A172 (cell line): Measurements from ENCODE around the gene RBMS3. TPM values are rescaled to one million over a fixed set of nuclear protein-coding genes. Genes with fewer than 3 reads are reported as not detected.
A peak's percentile ranks its signal among the peaks of the same experiment; 100 is the strongest.

Experiments used
- DNase-seq: peaks from one replicate; pipeline ENCODE4 v3.0.0-alpha.2; 2015; ENCODE audit warnings: low spot score
- total RNA-seq: library from RNA; depleted of rRNA; stranded (reverse); fragments of >200 nt; shearing (Covaris generic); gene quantifications from 2 replicates; pipeline ENCODE4 v1.2.3, GENCODE V29; 2014; rRNA removed

Gene RBMS3
- total RNA-seq: 12.3 and 14.9 TPM in 2 replicates

DNA sequence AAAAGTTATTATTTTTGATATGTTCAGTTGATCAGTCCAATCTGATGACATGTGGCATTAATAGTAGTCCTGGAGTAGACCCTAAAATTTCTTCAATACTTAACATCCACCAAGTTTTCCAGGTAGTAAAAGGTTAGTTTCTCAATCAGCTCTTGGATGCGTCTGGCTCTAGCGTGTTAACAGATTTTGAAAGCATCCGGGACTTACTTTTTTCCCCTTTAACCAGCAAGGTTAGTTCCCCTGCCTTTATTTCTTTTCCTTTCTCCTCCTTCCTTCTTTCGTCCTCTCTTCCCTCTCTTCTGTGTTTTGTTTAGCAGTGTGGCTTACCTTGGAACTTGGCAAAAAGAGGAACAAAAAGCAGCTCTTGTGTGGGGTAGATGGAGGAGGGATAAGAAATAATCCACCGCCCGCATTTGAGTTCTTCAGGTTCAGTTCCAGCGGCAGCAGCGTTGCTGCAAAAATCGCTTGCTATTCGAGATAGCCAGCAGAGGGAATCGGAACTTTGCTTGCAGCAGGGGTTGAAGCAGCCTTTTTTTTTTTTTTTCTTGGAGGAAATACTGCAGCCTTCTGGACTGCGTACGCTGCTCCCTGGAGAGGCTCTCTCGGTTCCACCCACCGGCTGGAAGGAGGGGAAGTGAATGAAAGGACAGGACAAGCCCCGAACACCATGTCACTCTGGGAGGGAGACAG, at the start of gene RBMS3:
Gene RBMS3, plus strand, starts transcription at position 668 of the 690 bp plus-strand sequence.
- peak; percentile 90 for DNase-seq

- DNase-seq: peak; percentile 38
Observed at GRCh38 chr3:29233126-29233525, 47.7 kb upstream of the RBMS3 start.

- no peak for DNase-seq
Observed at GRCh38 chr3:29236146-29236840, 44.6 kb upstream of the RBMS3 start.

DNA sequence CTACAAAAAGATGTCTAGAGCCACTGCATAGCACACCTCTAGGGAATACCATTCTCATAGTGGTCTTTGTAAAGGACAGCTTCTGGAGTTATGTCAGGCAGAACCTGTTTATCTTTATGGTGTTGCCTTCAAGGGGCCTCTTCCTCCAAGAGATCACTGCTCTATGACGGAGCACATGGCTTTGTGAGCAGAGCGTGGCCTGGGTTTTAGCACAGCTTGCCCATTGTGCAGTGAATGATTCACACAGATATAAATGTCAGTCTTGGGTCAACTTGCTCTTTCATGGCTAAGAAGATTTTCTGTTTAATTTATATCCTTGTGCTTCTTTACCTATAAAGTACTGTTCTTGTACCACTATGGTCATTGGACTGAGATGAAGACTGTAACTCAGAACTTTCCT, 41.5 kb upstream of the RBMS3 start:
- DNase-seq: no peak

DNA sequence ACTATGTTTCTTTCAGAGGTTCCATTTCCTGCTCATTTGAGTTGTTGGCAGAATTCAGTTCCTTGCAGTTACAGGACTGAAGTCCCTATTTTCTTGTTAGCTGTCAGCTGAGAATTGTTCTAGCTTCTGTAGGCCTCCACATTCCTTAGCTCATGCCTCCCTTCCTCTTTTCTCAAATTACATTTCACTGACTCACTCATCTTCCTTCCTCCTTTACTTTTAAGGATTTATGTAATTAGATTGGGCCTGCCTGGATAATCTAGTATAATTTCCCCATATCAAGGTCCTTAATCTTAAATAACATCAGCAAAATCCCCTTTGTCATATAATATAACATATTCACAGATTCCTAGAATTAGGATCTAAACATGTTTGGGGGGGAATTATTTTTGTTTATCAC, 40.6 kb upstream of the RBMS3 start:
- peak; percentile 70 for DNase-seq

DNA sequence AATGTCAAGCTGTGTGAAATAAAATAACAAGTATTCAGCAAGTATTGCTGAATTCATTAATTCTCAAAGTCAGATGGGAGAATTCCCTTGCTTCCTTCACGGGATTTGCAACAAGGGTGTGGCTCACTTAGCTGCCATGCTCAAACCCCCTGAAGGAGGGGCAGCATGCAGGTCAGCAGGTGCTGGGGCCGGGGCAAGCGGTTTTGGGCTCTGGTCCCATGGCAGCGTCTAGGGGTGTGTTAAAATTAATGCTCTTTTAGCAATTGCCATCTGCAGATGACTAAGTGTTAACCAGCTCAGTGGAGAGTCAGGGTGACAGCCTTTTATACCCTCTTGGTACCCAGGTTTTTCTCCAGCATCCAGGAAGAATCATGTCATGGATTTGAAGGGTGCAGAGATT, 40.0 kb upstream of the RBMS3 start:
- no peak for DNase-seq

DNA sequence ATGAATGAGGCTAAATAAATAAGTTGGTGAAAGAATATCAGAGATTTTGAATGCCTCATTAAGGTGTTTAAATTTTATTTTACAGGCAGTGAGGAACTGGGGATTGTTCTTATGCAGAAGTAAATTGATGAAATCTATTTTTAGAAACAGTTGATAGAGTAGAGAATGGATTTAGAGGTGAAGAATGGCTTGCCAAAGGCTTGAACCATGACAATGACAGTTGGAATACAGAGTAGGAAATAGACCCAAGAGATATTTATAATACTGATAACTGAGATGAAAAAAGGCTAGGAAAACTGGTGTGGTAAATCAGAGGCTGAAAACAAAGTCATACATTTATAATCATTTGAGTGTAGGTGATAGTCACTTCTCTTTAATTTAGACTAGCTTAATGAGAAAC, 39.0 kb upstream of the RBMS3 start:
- no peak for DNase-seq

GRCh38 chr3:29242296-29242695, 38.6 kb upstream of the RBMS3 start:
- DNase-seq: no peak

DNA sequence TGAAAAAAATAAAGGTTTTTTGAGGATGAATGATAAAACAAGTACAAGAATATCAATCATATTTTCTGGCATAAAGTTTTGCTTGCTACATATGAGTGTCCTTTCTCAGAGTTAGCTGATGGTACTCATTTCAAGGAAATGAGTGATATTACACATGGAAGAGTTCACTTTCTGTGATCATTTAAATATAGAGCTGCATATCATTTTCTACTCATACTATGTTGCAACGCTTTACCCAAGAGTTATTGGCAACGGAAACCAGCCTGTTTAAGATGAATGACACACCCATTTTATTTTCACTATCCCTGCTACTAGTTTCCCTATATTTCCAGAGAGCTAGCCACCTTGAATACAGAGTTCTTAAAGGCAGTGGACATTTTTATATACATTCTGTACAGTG, 35.4 kb upstream of the RBMS3 start:
- no peak for DNase-seq

DNA sequence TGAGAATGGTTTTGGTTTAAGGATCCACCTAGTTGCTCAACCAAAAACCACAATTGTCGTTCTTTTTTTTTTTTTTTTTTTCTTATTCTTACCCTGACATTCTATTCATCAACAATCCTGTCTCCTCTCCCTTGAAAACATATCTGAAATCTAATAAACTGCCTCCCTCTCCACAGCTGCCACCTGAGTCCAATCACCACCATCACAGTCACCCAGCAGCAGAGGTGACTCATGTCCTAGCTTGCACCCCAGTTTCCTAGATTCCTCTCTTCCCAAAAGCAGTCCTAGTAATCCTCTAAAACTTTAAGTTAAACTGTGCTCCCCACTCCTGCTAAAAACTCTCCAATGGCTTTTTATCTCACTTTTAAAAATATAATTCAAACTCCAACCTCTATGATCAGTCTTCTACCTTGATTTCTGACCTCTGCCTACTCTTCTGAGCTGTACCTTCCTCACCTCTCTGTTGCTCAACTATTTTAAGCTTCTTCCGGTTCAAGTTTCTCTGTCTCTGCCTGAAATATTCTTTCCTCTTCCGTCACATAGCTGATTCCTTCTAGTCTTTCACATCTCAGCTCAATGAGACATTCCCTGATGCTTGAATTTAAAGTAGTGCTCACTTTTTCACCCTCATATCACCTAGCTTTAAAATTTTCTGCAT, 33.7 kb upstream of the RBMS3 start:
- DNase-seq: no peak

GRCh38 chr3:29249829-29250345, 31.0 kb upstream of the RBMS3 start:
- DNase-seq: no peak

- peak; percentile 90 for DNase-seq
Observed at GRCh38 chr3:29255854-29256696, 24.8 kb upstream of the RBMS3 start.

- DNase-seq: no peak
Observed at GRCh38 chr3:29258161-29258560, 22.7 kb upstream of the RBMS3 start.

GRCh38 chr3:29261119-29261518, 19.8 kb upstream of the RBMS3 start:
- DNase-seq: no peak

GRCh38 chr3:29263476-29263875, 17.4 kb upstream of the RBMS3 start:
- no peak for DNase-seq

- no peak for DNase-seq
Observed at GRCh38 chr3:29265509-29266072, 15.3 kb upstream of the RBMS3 start.

- DNase-seq: no peak
Observed at GRCh38 chr3:29267226-29267625, 13.6 kb upstream of the RBMS3 start.

DNA sequence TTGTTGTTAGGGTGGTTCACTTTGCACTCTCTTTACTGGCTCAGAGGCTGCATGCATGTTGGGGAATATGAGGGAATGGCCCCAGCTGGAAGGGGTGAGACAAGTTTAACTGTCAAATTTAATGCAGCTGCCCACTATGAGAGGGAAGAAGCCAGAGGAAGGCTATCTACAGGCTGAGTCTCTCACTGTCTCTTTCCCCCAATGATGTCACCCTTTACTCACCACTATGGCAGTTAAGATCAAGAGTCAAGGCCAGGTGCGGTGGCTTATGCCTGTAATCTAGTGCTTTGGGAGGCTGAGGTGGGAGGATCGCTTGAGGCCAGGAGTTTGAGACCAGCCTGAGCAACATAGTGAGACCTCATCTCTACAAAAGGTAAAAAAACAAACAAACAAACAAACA, 12.2 kb upstream of the RBMS3 start:
- DNase-seq: peak; percentile 13

DNA sequence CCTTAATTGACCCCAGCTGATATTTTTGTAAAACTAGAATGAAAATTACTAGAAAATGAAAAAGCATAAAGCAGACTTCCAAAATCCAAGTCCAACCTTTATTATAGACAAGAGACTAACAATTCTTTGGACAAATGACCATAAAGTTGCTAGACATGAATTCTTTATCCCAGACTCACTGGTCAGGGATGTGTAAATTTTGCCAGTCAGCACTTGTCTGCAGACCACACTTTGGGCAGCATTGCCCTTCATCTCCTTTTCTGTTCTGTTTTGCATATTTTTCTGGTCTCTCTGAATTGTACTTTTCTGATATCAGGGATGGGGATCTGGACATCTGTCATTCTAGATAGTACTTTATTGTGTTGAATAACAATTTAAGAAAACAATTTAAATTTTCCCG, 10.1 kb upstream of the RBMS3 start:
- DNase-seq: no peak

DNA sequence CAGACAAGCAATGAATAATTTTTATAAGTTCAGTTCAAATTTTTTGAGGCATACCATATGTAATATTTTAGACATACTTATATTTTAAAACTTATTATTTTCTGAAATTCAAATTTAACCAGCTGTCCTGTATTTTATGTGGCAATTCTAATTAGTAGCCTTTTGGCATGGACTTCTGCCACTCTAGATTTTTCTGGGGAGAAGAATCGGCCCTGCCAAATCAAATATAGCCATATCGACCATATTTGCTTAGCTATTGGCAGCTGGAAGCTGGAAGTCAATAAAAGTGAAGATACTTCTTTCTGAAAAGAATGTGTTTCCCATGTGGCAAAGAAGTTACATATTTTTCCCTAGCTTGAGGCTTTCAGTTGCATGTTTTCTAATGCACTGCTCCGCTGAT, 9.4 kb upstream of the RBMS3 start:
- no peak for DNase-seq

DNA sequence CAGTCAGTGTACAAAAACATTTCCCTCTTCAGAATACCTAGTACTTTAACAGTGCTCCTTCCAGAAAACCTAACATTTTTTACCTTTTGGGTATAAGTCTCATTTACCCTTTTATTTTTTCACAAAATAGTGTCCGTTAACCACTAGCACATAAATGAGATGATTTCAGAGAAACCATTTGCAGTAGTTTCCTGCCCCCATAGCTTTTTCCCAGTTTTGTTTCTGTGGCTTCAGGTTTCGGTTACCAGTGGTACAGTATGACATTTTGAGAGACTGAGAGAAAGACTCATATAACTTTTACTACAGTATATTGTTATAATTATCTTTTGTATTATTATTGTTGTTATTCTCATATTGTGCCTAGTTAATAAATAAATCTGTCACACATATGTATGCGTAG, 6.2 kb upstream of the RBMS3 start:
- DNase-seq: no peak

- DNase-seq: no peak
Observed at GRCh38 chr3:29275309-29275708, 5.6 kb upstream of the RBMS3 start.
